GM21528 (cell line): ENCODE results near the gene NUDCD3.

ENCODE experiments used
- ATAC-seq: cut with Tn5 transposase; IDR thresholded peaks from one replicate; pipeline ENCODE4 v1.9.1; 2021; ENCODE audit warnings: mild to moderate bottlenecking, moderate library complexity; ENCODE audit not compliant: unreplicated experiment, low FRiP score

Gene NUDCD3

DNA sequence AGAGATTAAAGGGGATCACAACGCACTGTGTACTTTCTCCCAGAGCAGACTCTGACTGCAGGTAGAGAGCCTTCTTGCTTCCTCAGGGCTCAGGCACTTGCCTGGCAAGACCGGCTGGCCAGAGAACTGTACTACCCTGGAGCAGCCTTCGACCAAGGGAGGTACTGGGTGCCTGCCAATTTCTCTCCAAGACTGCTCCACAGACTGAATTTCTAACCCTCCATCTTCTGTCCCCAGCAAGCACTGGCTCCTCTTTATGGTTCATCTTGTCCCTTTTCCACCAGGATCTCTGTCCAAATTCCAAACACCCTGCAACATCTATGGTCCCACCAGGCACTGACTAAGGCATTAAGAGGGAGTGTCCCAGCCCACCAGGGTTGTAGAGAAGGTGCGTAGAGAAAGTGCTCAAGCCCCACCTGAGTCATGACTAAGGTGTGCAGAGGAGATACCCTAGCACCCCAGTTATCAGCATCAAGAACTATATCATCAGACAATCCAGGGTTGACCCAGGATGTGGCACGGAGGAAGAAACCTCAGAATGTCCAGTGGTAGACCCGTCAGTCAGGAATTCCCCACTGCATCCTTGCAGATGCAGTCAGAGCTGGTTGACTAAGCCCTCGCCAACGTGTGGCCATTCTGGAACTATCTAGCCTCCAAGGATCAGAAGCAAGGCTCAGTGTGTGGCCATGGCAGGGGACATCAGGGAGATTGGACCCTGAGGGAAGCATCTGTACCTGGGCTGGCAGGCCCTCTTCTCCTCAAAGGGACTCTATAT is 104.1 kb downstream of the NUDCD3 start:
- ATAC-seq = no peak

DNA sequence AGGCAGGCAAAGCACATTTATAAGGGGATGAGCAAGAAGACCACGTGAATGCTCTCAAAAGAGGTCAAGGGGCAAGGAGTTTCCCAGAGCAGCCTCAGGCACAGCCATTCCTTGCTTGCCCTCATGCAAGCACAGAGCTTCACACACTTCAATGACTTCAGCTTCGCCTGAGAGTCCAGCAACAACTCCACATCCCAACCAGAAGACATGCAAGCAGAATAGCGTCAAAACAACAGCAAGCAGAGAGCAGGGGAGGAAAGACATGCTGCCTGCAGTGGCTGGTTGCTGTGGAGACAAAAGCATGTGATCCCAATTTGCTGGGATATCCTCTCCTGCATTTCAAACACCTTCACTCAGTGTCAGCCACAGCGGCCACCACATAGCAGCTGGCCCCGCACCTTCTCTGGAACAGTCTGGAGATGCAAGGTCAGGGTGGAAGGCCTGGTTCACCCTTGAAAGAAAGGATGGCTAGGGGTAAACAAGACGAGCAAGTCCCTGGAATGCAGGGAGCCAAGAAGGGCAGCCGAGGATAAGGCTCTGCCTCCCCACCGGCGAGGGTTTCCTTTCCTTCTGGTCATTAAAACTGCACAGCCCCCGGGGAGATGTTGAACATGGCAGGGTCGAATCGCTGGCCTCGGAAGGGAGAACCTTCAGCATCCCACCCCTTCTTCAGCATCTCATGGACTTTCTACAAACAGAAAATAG is 104.9 kb downstream of the NUDCD3 start:
- no peak for ATAC-seq

DNA sequence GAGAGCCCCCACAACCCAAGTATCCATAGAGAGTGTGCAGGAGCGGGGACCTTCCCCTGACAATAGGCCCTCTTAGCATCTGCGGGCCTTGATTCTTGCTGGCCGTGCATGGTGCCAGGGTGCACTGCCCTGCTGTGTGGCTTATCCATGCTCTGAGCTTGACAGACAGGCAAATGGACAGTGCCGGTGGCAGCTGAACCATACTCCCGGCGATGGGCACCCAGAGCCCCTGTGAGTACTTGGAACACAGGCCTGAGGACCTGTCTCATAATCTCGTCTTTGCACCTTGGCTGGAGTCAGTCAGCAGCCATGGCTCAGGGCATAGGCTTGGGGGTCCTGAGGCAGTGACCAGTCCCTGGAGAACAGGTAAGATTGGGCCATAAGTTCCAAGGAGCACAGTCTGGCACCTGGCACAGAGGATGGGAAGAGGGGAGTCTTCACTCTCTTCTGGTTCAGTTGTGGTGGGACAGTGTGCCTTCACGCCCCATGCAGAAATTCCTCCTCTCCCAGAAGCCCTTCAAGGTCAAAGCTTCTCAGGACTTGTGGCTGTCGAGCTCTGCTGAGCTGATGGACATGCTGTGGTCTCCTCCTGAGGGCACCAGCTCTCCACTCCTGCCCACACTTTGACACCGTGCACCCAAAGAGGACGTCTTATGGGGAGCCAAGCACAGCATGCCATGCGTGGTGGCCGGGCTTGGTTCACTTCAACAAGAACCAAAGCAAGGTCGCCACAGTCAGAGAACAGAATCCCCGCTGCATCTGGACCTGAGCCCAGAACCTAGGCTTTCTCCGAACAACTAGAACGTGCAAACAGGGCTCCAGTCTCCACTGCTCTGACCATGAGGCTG is 105.6 kb downstream of the NUDCD3 start:
- ATAC-seq = no peak

DNA sequence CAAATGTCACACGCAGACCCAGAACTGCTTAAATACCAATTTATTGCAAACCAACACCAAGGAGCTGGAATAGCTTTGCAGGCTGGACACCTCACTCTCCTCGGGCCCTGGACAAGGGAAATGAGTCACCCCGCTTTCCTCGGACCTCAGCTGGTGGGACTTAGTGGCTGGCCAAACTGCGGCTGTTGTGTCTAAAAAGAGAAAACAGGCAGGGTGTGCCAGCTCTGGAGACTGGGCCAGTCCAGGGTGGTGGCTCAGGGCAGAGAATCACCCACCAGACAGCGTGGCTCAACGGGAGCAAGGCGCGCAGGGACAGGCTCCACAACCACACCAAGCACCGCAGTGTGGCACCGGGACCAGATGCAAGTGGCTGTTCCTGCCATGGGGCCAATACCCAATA is 106.9 kb downstream of the NUDCD3 start:
- no peak for ATAC-seq

DNA sequence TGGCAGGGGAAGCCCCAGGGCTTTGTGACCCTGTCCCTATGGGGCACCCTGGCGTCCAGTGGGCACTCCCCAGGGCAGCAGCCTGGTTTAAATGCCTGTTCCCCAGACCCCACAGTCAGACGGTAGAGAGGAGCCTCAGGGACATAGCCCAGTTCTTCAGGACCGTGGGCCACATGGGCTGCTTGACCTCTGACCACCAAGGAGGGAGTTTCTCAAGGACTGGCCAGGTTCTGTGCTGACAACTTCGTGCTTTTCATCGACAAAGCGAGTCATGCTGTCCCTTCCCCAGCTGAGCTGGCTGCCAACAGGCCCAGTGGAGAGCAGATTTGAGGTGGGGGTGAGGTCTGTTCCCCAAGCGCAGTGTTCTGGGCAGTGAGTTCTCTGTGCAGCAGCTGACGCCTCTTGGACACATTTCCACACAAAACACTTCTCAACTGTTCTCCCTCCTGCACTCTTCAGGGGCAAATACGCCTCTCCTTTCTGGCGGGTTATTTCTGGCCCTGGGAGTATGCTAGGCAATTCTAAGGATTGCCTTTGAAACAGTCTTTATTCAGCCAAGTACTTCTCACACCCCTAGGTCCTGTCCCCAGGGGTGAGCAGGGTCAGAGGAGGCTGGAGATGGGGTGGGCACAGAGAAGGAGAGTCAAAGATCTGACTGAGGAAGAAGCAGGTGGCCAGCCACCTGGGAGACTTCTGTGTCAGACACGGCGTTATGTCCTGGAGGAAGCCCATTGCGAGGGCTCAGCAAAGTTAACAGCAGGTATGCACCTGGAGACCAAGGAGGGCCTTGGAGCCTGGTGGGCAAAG is 107.8 kb downstream of the NUDCD3 start:
- ATAC-seq = no peak

DNA sequence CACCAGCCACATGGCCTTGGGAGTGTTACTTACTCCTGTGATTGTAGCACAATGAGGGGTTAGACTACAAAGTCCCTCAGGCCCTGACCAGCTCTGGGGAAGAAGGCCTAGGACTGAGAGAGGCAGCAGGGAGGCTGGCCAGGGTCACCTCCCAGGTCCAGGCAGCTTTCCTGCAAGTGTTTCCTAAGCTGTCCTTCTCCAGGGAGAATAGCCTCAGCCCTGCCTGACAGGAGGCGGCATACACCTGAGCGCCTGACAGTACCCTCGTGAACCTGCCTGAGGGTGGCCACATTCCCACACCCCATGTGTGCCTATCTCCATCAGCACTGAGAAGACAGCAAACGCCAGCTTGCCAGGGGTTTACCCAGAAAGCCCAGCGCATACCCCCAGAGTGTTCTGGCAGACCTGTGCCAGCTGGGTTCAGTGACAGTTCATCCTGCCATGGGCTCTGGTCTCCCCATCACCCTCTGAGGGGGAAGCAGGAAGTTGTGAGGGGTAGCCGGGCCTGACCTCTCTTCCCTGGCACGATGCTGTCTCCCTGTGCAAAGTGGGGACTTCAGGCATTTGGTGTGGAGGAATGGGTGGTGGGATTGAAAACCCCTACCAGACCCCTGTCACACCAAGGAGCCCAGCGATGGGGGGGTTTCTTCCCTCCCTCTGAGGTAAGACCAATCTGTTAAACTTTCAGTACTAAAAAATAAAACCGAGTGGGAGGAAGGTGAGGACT is 108.8 kb downstream of the NUDCD3 start:
- ATAC-seq = no peak

DNA sequence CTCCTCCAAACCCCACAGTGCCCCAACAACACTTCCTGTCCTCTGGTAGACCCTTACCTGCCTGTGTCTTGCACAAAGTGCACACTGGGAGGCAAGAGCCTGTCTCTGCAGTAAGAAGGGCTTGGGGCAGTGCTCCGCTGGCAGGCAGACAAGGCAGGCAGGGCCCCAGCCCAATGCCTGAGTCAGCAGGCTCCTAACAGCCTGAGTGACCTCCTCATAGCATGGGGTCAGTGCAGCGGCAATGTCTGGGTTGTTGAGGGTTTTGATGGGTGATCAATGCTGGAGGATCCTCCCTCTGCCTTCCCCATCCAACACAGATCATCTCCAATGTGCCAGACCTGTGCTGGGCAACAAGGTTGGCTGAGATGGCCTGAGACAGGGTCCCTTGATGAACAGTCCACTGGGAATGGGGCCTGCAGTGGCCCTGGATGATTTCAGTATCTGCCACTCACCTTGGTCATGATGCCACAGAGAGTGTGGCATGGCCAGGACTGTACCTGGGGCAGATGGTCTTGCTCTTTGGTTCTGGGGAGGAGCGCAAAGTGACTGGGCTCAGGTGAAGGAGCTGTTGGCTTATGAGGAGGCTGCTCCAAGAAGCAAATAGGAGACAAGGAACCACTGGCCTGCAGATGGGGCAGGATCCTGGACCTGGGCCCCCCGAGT is 109.5 kb downstream of the NUDCD3 start:
- no peak for ATAC-seq

DNA sequence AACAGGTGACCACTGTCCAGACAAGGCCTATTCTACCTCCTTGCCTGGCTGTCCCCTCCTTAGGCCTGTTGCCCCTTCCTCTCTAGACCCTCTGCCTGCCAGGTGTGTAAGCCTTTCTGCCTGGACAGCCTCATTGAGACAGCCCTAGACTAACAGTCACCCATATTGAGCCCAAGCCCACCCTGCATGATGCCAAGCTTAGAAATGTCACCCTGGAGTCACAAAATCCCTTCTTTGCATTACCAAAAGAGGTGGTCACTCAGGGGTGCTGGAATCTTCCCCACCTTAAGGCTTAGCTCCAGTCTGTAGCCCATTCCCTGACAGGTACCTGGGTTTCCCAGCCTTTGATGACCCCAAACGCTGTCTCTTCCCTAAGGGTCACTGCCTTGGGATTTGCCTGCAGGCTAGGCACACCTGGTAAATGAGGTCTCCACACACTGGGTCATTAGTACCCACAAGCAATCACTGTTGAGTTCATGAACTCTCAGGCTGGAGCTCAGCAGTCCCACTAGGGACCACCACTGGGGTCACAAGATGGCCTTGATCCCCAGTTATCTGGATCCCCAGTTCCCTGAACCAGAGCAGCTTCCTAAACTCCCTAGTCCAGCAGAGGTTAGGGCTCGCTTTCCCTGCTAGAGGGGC is 110.1 kb downstream of the NUDCD3 start:
- no peak for ATAC-seq

DNA sequence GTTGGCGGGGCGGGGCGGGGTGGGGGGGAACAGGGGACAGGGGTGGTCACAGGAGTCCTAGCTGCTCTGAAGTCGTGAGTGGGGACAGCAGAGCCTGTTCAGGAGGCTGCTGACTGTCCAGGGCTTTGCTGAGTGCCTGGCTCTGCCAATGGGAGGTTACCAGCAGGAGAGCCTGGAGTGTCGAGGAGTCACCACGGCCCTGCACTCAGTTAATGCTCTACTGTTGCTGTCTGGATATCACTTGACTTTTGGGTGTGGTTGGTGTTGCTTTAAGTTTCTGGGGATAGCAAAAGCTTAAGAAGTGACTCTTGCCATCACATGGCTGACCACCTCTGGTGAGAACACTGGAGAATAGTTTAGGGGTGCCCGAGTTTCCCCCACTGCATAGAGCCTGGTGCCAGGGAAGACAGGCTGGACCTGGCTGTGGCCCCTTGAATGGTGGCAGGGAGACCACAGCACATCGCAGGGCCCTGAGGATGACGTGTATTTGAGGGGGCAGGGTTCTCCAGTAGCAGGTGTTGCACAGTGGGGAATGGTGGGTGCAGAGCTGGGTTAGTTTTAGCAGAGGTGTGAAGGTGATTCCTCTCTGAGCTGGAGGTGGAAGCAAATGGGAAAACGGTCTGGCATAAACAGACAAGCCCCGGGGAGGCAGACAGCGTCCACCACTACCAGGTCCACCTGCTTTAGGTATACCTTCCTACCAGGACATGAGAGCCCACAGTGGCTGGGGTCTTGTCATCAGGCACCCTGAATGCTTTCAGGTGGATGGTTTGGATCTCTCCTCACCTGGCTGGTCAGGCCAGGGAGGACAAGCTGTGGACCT is 110.9 kb downstream of the NUDCD3 start:
- ATAC-seq = no peak

DNA sequence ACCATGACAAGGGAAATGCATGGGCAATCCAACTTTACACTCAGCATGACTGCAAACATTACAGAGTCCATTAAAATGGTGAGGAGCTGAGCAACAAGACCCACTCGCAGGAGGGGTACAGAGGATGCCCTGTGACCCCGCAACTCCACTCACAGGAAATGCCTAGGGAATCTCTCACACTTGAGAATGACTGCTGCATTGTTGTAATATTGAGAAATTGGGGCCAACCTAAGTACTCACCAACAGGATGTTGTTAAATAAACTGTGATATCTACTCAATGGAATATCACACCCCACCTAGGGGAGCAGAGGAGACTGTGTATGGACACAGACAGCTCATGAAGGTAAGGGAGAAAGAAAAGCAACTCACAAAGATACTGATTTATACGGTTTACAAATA is 111.7 kb downstream of the NUDCD3 start:
- ATAC-seq = no peak

DNA sequence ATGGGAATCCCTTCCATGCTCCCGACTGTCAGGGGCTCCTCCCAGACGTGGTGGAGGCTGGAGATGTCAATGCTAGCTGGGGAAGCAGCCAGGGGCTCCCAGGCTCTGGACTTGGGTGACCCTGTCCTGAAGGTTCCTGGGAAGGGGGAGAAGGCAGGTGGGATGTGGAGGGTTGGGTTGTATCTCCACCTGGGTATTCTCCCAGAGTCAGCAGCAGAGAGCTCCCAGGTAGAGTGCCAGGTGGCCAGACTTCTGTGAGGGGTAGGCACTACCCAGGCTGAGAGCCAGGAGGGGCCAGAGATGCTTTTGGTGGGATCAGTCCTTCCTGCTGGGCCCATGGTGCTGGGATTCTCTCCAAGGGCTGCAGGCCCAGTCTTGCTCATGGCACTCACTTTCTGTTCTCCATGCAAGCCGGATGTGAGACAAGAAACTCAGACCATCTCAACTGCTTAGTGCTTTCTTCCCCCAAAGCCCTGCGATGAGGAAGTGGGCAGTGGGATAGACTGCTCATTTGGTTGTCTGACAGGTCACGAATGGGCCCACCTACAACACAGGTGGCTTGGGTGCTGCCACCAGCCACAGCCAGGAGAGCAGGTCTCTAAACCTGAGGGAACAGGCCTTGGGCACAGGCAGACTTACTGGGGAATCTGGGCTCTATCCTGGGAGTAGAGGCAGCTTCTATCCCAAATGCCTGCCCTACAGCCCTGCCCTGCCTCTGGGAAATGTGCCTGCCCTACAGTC is 112.6 kb downstream of the NUDCD3 start:
- peak; percentile 71 for ATAC-seq

DNA sequence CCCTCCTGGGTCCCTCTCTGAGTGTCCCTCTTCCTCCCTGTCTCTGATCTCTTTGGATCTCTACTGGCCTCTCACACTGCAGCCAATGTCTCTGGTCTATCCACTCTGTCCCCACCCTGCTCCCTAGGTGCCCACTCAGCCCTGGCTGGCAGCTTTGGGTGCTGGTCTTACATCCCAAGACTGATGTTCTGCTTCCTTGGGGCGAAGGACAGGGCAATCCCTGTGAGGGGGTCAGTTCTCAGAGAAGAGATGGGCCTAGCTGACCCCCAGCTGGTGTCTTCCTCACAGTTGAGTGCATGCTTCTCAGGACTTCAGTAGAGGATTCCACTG is 113.4 kb downstream of the NUDCD3 start:
- ATAC-seq = no peak

DNA sequence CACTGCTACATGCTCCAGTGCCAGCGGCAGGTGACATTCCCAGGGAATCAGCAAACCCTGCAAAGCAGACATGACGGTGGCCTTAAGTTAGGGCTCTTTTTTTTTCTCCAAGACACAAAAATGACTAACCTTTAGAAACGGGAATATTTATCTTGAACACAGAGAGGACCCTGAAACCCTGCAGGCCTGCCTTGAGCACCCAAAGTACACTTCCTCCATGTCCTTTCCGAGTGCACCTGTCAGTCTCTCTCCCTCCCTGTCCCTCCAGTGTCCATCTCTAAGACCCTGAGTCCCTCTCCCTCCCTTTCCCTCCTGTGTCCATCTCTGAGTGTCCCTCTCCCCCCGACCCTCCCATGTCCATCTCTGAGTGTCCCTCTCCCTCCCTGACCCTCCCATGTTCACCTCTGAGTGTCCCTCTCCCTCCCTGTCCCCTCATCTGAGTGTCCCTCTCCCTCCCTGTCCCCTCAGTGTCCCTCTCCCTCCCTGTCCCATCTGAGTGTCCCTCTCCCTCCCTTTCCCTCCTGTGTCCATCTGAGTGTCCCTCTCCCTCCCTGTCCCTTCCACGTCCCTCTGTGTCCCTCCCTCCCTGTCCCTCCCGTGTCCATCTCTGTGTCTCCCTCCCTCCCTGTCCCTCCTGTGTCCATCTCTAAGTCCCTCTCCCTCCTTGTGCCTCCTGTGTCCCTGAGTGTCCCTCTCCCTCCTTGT is 113.9 kb downstream of the NUDCD3 start:
- ATAC-seq = no peak

DNA sequence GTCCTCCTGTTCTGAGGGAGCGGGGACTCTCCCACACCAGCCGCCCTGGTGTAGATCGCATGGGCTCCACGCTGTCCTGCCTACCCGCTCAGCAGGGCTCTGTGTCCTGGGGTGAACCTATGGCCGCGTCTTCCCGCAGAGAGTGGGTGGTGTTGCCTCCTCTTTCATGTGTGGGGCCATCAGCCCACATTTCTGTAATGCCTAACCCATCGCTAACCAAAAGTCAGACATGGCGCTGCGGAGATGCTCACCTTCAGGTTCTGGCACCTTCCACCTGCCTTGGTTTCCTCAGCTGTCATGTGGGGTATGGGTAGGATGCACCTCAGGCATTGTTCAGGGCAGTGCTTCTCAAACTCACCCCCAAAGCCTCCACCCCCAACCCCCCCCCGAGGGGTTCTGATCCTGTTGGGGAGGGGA is 114.5 kb downstream of the NUDCD3 start:
- ATAC-seq = no peak

DNA sequence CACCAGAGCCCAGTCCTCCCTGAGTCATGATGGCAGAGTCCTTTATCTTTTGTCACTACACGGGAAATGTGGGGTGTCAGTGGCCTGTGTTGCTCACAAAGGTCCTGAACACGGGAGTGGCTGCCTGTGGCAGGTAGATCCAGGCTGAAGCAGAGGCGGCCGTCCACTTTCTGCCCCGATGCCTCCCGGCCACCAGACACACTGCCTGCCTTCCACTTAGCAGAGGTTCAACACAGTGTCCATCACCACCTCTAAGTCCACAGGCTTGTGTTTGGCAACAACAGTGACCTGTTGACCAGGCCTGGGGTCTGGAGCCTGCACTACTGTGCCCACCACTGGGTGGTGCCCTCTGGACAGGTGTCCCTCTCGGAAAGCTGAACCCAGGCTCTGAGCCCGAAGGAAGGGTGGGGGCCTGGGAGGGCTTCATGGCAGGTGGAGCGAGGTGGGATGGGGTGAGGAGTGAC is 115.2 kb downstream of the NUDCD3 start:
- no peak for ATAC-seq

DNA sequence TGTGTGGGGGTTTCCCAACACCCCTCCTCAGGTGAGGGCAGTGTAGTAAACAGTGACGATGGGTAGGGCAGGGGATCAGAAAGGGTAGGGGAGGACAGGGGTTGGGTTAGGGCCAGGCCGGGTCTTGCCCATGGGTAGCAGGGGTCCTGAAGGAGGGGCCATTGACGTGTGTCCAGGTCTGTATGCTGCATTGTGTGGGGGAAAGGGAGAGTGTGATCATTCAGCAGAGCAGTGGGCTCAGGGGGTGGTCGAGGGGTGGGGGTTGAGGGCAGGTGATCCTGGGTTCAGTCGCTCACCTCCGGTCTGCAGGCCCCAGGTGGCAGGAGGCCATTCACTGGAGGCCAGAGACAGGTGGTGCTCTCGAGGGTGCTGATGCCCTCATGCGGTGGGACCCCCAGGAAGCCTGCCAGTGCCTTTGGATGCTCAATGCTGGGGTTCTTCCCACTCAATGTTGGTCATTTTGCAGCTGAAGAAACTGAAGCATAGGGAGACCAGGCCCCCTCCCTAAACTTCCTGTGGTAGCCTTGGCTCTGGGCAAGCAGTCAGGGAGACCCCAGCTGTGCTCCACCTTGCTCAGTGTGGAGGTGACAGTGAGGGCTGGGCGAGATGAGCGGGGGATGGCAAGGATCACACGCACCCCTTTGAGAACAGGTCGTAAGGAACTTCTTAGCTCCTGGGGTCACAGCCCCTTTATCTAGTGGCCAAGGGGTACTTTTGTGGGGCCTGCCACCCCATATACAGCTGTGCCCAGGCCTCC is 116.3 kb downstream of the NUDCD3 start:
- ATAC-seq = no peak
